EH (cell line): ENCODE data around the gene ABI3BP.

Source experiments
- DNase-seq: peaks from one replicate; pipeline ENCODE4 v3.0.0-alpha.2; 2015; ENCODE audit warnings: low read depth

ABI3BP gene

DNA sequence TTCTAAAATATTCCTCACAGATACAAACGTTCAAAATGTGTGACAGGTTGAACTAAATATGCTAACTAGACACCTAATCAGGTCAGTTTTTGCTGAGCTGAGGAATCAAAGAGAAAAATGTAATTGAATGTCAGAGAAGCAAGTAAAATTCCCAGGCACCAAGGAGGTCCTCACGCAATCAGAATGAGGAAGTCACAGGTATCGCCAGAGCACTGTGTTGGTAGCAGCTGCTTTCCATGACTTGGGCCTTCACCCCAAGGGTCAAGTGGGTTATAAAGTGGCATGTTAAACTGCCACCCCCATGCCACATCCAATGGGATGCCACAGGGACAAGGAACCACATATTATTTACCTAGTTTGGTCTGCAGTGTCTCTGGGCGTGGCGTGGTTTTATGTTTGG is 158.9 kb downstream of the ABI3BP start:
- DNase-seq, result no peak

GRCh38 chr3:100833483-100833882 is 159.7 kb downstream of the ABI3BP start:
- DNase-seq, result no peak

DNA sequence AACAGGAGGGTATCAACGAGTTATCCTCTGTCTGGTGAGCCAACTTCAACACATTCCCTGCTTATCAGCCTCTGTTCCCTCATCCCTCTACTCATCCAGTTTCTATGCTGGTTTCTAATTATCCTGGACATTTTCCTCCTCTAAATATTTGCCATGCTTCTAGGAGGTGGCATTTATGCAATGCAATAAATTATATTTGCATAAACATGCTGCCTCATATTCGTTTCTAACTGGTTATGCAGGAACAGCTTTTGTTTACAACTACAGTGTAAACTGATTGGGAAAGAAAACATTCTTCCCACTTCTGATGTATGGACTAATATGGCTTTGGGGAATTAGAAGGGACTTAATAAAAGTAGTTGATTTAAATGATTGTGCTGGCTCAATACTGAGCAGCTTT is 161.6 kb downstream of the ABI3BP start:
- no peak for DNase-seq

DNA sequence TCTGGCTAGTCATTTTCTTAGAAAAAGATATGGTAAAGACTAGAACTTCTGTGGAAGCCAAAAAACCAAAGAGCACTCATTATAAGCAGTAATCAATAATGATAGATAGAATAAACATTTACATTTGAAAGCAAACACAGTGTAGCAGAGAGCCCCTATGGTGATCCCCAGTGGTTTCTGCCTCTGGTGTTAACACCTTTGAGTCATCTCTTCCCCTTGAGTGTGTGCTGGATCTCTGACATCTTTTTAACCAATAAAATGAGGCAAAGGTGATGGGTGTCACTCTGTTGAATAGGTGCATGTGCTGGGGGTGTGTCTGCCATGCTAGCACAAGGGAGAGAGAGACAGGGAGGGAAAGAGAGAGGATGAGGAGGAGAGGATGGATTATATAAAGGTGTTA is 162.3 kb downstream of the ABI3BP start:
- DNase-seq, result no peak

GRCh38 chr3:100825574-100825973 is 167.6 kb downstream of the ABI3BP start:
- DNase-seq, result no peak

GRCh38 chr3:100815583-100815982 is 177.6 kb downstream of the ABI3BP start:
- no peak for DNase-seq

- DNase-seq, result peak; percentile 76
Measured at GRCh38 chr3:100813828-100814227, 179.4 kb downstream of the ABI3BP start.

- DNase-seq, result no peak
Measured at GRCh38 chr3:100811779-100812507, 181.3 kb downstream of the ABI3BP start.

GRCh38 chr3:100810671-100811070 is 182.6 kb downstream of the ABI3BP start:
- peak; percentile 94 for DNase-seq

DNA sequence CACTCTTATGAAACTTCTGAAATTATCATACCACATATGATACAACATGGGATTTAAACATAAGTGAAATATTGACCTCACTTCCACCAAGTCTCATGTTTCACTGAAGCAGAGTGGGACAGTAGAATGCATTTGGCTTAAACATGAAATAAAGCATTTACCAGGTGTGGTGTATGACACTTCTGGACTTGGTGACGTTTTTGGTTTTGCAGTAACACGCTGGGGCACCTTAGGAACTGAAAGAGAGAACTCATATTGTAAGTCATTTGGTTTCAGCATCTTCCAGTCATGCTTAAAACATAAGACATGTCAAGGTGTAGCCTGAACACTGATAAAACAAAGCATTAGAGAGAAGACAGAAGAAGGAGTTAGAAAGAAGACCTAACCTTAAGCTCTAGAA is 188.6 kb downstream of the ABI3BP start:
- DNase-seq, result no peak

DNA sequence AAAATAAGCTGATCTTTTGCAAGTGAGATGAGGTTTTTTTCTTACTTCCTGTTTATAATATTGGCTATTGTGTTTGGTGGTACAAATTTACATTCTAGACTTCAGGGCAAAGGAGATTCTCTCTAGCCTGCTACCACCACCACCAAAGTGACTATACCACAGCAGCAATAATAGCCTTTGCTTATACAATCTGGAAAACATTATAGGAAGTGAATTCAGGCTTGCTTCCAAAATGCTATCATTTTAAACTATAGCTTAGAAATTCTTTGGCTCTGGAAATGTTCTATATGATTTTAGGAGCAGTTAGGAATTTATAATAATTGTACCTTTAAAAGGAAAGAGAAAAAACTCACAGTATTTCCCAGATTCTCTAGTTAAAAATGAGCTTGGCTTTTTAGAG is 189.5 kb downstream of the ABI3BP start:
- no peak for DNase-seq

- peak; percentile 76 for DNase-seq
Measured at GRCh38 chr3:100802126-100802525, 191.1 kb downstream of the ABI3BP start.

DNA sequence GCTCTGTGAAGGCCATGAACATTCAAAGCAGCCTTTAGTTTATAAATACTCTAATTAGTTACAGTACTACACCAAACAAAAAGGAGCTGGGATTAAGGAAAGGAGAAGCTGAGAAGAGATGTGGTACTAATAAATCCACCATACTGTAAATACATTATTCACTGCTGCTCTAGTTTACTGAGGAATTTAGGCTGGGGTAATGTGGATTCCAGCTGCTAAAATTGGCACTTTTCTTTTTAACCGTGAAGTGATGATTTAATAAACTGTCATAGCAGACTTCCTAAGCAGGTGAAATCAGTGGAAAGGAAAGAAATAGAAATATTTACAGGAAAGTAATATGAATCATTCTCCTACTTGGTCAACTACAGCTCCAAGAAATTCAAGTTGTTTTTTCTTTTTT is 195.2 kb downstream of the ABI3BP start:
- peak; percentile 34 for DNase-seq

DNA sequence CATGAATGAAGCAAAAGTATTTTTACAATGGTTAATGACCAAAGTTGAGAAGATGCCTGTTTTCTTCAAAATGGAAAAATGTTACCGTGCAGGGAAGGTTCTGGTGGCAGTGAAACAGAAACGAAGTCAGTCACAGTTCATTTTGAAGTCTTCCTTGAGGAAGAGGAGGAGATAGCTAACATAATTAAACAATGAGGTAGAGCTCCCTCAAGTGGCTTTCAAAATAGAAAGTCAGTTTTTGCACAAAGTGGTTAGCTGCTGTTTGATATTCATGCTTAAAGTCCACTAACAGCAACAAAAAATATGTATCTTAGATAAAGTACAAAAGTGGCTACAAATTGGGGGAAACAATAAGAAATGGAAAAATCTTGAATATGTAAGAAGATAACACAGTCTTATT is 196.7 kb downstream of the ABI3BP start:
- peak; percentile 41 for DNase-seq

DNA sequence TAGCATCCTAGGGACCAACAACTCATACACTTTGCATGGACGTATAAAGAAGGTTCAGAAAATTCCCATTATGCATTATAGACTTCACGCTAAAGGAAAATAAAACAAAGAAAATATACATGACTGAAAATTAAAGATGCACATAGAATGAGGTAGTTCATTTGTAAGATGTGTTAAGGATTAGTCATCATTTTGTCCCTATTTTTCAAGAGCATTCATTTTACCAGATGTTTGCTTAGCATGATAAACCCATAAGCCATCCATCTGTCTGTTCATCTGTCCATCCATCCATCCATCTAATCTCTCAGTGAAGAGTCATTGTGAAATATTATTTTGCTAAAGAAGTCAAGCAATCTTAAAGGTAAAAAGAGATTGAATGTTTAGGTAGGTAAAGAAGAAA is 203.6 kb downstream of the ABI3BP start:
- peak; percentile 31 for DNase-seq

GRCh38 chr3:100783619-100784018 is 209.6 kb downstream of the ABI3BP start:
- no peak for DNase-seq

- peak; percentile 76 for DNase-seq
Measured at GRCh38 chr3:100782906-100783305, 210.3 kb downstream of the ABI3BP start.

GRCh38 chr3:100782348-100782747 is 210.9 kb downstream of the ABI3BP start:
- no peak for DNase-seq

DNA sequence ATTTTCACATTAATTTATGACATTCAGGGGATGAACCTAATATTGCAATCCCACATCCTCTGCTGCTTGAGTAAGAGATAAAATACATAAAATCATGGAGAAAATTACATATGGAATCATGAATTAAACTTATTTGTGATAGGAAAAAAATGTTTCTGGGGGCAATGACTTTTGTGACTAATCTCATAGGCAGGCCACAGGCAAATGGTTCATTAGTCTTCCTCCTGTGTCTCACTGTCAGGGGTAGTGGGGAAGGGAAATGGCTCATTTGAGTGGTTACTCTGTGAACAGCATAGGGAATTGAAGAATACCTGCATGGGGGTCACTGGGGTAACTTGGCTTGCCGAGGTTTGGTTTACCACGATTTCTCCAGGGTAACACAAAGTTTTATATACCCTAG is 211.9 kb downstream of the ABI3BP start:
- DNase-seq, result peak; percentile 74

DNA sequence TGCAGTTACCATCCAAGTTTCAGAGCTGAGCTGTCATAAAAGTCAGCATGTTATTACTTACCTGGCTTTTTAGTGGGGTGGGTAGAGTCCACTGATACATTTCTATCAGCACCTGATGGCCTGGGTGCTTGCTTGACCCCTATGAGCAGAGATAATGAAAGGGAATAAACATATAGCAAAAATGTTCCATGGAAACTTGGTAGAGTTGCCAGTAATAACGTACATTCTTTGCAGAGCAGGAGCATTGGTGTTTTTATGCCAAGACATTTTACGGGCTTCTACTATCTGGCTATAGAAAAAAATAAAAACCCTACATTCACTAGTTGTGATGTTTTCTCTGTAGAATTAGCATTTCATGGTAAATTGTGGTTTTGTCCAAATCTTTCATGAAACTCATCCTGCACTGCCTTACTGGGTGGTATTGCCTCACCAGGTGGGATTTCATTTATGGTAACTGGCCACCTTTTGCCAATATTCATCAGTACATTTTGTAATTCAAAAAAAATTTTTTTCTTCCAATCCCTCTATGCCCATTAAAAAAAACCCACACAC is 213.1 kb downstream of the ABI3BP start:
- DNase-seq, result no peak

GRCh38 chr3:100779480-100779879 is 213.7 kb downstream of the ABI3BP start:
- DNase-seq, result no peak

DNA sequence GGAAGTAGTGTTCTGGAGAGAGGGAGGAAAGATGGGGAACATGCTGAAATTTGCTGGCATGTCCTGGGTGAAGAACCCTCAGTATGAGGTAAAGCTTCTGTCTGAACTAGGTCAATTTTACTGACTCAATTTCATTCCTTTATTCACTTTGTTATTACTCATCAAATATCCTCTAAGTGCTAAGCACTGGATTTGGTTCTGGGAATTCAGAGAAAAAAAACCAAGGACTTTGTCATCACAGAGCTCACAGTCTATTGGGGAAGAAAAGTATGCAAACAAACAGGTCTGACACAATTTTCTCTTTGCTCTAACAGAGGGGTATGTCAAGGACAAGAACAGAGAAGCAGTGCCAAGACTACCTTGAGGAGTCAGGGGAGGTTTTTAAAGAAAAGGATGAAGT is 215.9 kb downstream of the ABI3BP start:
- peak; percentile 76 for DNase-seq

DNA sequence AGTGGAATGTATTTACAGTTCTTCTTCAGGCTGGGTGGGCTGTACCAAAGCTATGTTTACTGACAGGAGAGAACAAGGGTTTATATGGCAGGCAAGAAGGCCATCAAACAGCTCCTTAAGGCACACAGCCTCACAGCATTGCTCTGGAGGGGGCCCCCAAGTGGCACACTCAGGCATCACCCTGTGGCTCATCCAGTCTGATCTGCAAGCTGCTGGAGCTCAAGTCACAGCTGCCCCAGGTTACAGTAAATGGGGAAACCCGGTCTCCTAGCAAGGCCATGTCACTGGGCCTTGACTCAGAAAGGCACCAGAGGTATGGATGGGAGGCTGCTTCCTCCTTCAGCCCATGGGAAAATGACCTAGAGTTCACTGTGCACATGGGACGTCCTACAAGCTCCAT is 216.5 kb downstream of the ABI3BP start:
- DNase-seq, result peak; percentile 27

GRCh38 chr3:100776097-100776729 is 217.0 kb downstream of the ABI3BP start:
- no peak for DNase-seq
